ACC112 (cell line): ENCODE measurements around the gene DDX51.

Source experiments
- H2AFZ ChIP-seq: fragments of 200-600 bp; sonication (generic); one replicate; pipeline ENCODE4 v1.6.0; 2017; ENCODE audit warnings: antibody characterized with exemption, low read length; ENCODE audit not compliant: unreplicated experiment
- H3K27ac ChIP-seq: fragments of 200-600 bp; sonication (generic); 2 replicates; pipeline ENCODE4 v1.5.1; 2014; ENCODE audit warnings: low read depth, mild to moderate bottlenecking, antibody characterized with exemption, low read length, moderate library complexity
- H3K27me3 ChIP-seq: fragments of 200-600 bp; sonication (generic); 2 replicates; pipeline ENCODE4 v1.6.1; 2014; ENCODE audit warnings: mild to moderate bottlenecking, antibody characterized with exemption, low read length, moderate library complexity, mixed read lengths; ENCODE audit not compliant: insufficient read depth
- H3K36me3 ChIP-seq: fragments of 200-600 bp; sonication (generic); 2 replicates; pipeline ENCODE4 v1.6.1; 2016; ENCODE audit warnings: mild to moderate bottlenecking, antibody characterized with exemption, low read length, moderate library complexity, mixed read lengths; ENCODE audit not compliant: insufficient read depth
- H3K4me1 ChIP-seq: fragments of 200-600 bp; sonication (generic); one replicate; pipeline ENCODE4 v1.6.1; 2016; ENCODE audit warnings: low read length, mixed read lengths; ENCODE audit not compliant: insufficient read depth, unreplicated experiment, control insufficient read depth
- H3K4me3 ChIP-seq: fragments of 200-600 bp; sonication (generic); 2 replicates; pipeline ENCODE4 v1.5.1; 2014; ENCODE audit warnings: mild to moderate bottlenecking, low read depth, low read length
- H3K79me2 ChIP-seq: fragments of 200-600 bp; sonication (generic); one replicate; pipeline ENCODE4 v1.6.0; 2016; ENCODE audit warnings: low read length; ENCODE audit not compliant: control insufficient read depth, unreplicated experiment, insufficient read depth

Gene DDX51

GRCh38 chr12:132089407-132089910, 54.7 kb downstream of the DDX51 start:
- Histone ChIP-seq H3K27ac (no peak overlapping the region), H3K79me2 (peaks cover 46% of the 10 kb centered on the region), H3K4me3 (no peak overlapping the region), H3K4me1 (peaks cover 13% of the 10 kb centered on the region), H3K36me3 (peaks cover 7% of the 10 kb centered on the region; the same call in 1 of the 2 replicates), H3K27me3 (no peaks in the 10 kb centered on the region), H2AFZ (no peak overlapping the region)
